ENCODE measurements around the gene DCP1B.
A peak's percentile ranks its signal among the peaks of the same experiment; 100 is the strongest.

Gene DCP1B

GRCh38 chr12:1924996-1925683, 79.1 kb downstream of the DCP1B start:
- no peak for DNase-seq (ENCODE audit: low spot score)
- in situ Hi-C loops (cut with MboI; ENCODE audit: low pct_unique_long_range_greater_than_20kb, low sequenced_read_pairs, unreplicated experiment): no loop called here
- no peak for TF ChIP-seq CTCF (IDR thresholded peaks at IDR 0.05; ENCODE audit: extremely low read depth, insufficient read depth, missing control alignments)

DNA sequence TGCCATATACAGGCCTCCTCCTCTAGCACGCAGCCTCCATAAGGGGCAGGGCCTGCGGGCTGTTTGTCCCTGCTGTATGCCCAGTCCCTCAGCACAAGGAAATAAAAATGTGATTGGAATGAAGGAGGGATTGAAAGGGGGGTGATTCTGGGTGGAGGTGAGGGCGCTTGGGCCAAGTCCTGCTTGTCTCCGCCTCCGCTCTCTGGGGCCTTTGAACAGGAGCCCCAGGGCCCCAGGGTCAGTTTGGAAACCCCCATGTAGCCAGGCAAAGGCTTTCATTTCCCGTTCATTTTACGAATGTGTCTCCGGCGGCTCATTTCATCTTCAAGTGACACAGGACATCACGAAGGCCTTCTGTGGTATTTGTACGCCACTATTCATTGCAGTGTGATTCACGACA, 81.3 kb downstream of the DCP1B start:
- DNase-seq (ENCODE audit: low spot score): no peak

DNA sequence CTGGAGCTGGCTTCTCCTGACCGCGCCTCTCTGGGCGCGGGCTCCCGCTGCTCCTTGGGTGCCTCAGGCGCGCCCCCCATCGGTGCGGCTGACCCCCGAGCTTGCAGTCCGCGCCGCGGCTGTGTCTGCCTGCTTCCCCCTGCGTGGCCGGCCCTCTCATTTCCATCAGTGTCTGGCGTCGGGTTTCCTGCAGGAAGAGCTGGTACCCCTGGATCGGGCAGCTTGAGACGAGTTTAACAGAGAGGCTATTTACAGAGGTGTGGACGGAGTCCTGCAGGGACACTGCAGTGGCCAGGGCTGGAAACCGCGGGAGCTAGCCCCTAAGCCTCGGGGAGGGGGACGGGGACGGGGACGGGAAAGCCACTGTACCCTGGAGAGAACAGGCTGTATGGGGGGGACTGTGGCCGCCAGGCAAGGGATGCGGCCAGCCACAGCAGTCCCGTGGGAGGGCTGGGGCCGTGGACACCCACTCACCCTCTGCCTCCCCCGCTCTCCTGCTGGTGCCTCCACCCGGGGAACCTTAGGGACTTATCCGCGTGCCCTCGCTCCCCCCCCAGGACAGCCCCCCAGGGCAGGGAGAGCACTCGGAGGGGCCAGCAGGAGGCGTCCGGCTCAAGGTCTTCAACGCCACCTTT, 82.1 kb downstream of the DCP1B start:
- in situ Hi-C loops (cut with MboI; ENCODE audit: low pct_unique_long_range_greater_than_20kb, low sequenced_read_pairs, unreplicated experiment): no loop called here
- no peak for DNase-seq (ENCODE audit: low spot score)
- TF ChIP-seq CTCF (IDR thresholded peaks at IDR 0.05; ENCODE audit: extremely low read depth, insufficient read depth, missing control alignments): no peak

More for the DNA sequence above, 81.3 kb downstream of the DCP1B start:
- in situ Hi-C loops (cut with MboI; ENCODE audit: low pct_unique_long_range_greater_than_20kb, low sequenced_read_pairs, unreplicated experiment): no loop called here
- TF ChIP-seq CTCF (IDR thresholded peaks at IDR 0.05; ENCODE audit: extremely low read depth, insufficient read depth, missing control alignments): no peak

- in situ Hi-C loops (cut with MboI; ENCODE audit: low pct_unique_long_range_greater_than_20kb, low sequenced_read_pairs, unreplicated experiment): no loop called here
- peak; percentile 17 for DNase-seq (ENCODE audit: low spot score)
- TF ChIP-seq CTCF (IDR thresholded peaks at IDR 0.05; ENCODE audit: extremely low read depth, insufficient read depth, missing control alignments): no peak
Observed at GRCh38 chr12:1920971-1921370, 83.3 kb downstream of the DCP1B start.

DNA sequence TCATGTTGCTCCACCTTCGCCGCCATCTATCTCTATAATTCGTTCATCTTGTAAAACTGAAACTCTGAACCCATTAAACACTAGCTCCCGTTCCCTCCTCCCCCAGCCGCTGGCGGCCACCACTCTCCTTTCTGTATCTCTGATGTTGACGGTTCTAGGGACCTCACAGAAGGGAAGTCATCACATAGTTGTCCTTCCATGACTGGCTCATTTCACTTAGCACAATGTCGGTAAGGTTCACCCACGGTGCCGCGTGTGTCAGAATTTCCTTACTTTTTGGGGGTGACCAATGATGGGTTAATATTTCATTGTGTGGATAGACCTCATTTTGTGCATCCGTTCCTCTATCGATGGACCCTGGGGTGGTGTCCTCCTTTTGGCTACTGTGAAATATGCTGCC, 83.8 kb downstream of the DCP1B start:
- in situ Hi-C loops (cut with MboI; ENCODE audit: low pct_unique_long_range_greater_than_20kb, low sequenced_read_pairs, unreplicated experiment): no loop called here
- no peak for TF ChIP-seq CTCF (IDR thresholded peaks at IDR 0.05; ENCODE audit: extremely low read depth, insufficient read depth, missing control alignments)
- peak; percentile 3 for DNase-seq (ENCODE audit: low spot score)

- TF ChIP-seq CTCF (IDR thresholded peaks at IDR 0.05; ENCODE audit: extremely low read depth, insufficient read depth, missing control alignments): no peak
- in situ Hi-C loops (cut with MboI; ENCODE audit: low pct_unique_long_range_greater_than_20kb, low sequenced_read_pairs, unreplicated experiment): no loop called here
- DNase-seq (ENCODE audit: low spot score): no peak
Observed at GRCh38 chr12:1919763-1920162, 84.5 kb downstream of the DCP1B start.
